GM12878 (cell line): ENCODE results near the gene TNFRSF1B. TPM values are rescaled to one million over a fixed set of nuclear protein-coding genes. Genes with fewer than 3 reads are reported as not detected.

Experiments
- ASH2L ChIP-seq: fragments of 300-600, 200-600 bp; sonication (generic); IDR thresholded peaks from 2 replicates; pipeline ENCODE4 v1.6.1; 2017; ENCODE audit warnings: low read depth, mild to moderate bottlenecking, borderline replicate concordance
- BMI1 ChIP-seq: fragments of 450-650 bp; IDR thresholded peaks from 2 replicates; pipeline ENCODE4 v1.6.1; 2016; ENCODE audit warnings: mild to moderate bottlenecking, moderate library complexity, borderline replicate concordance
- CEBPB ChIP-seq, 2 experiments: fragments of 150-350 bp in 1 of 2; IDR thresholded peaks; 2 replicates each; pipeline ENCODE4 v1.6.1; 2012 to 2014; ENCODE audit warnings: low read depth in 2 of 2, low read length in 2 of 2, borderline replicate concordance in 1 of 2, inconsistent platforms in 1 of 2
- CEBPZ ChIP-seq: fragments of 150-350 bp; IDR thresholded peaks from 2 replicates; pipeline ENCODE4 v1.6.1; 2016; ENCODE audit warnings: low read depth, low read length
- CHD2 ChIP-seq: IDR thresholded peaks from 2 replicates; pipeline ENCODE4 v1.6.1; 2011; ENCODE audit warnings: low read depth, low read length, improper control_type of control experiment, borderline replicate concordance
- E2F4 ChIP-seq: IDR thresholded peaks from 2 replicates; pipeline ENCODE4 v1.6.1; 2012; ENCODE audit warnings: low read depth, low read length, improper control_type of control experiment
- FOXM1 ChIP-seq: IDR thresholded peaks from 2 replicates; pipeline ENCODE4 v1.6.1; 2012; ENCODE audit warnings: low read depth, mild to moderate bottlenecking, inconsistent platforms, low read length, moderate library complexity
- HCFC1 ChIP-seq: fragments of 150-350 bp; IDR thresholded peaks from 2 replicates; pipeline ENCODE4 v1.6.1; 2014; ENCODE audit warnings: low read length
- HDGF ChIP-seq: fragments of 450-650 bp; IDR thresholded peaks from 2 replicates; pipeline ENCODE4 v1.6.1; 2016; ENCODE audit warnings: antibody characterized with exemption
- IKZF1 ChIP-seq: fragments of 450-650 bp; conservative IDR thresholded peaks from 2 replicates; pipeline ENCODE4 v1.6.1; 2017; ENCODE audit warnings: antibody characterized with exemption, mild to moderate bottlenecking
- KLF5 ChIP-seq: fragments of 450-650 bp; IDR thresholded peaks from 2 replicates; pipeline ENCODE4 v1.6.1; 2014; ENCODE audit warnings: mild to moderate bottlenecking; ENCODE audit not compliant: partially characterized antibody
- MTA2 ChIP-seq: fragments of 450-650 bp; IDR thresholded peaks from 2 replicates; pipeline ENCODE4 v1.6.1; 2016; ENCODE audit warnings: low read depth, mild to moderate bottlenecking, moderate library complexity
- NFXL1 ChIP-seq: fragments of 450-650 bp; IDR thresholded peaks from 2 replicates; pipeline ENCODE4 v1.6.1; 2017; ENCODE audit warnings: antibody characterized with exemption, mild to moderate bottlenecking, borderline replicate concordance
- NRF1 ChIP-seq: conservative IDR thresholded peaks from 2 replicates; pipeline ENCODE4 v1.6.1; 2011; ENCODE audit warnings: mild to moderate bottlenecking, low read depth, low read length, improper control_type of control experiment
- POLR2A ChIP-seq: IDR thresholded peaks from 2 replicates; pipeline ENCODE4 v1.6.1; 2011; ENCODE audit warnings: low read depth, mild to moderate bottlenecking, low read length
- POU2F2 ChIP-seq: IDR thresholded peaks from 3 replicates; pipeline ENCODE4 v1.6.1; 2011; ENCODE audit warnings: low read depth, mild to moderate bottlenecking, low read length, borderline replicate concordance
- RB1 ChIP-seq: fragments of 450-650 bp; formaldehyde crosslinking; IDR thresholded peaks from 2 replicates; pipeline ENCODE4 v1.6.1; 2017; ENCODE audit warnings: mild to moderate bottlenecking, borderline replicate concordance
- RBBP5 ChIP-seq: fragments of 200-600 bp; sonication (generic); conservative IDR thresholded peaks from 2 replicates; pipeline ENCODE4 v1.6.1; 2016
- SMARCA5 ChIP-seq: fragments of 450-650 bp; IDR thresholded peaks from 2 replicates; pipeline ENCODE4 v1.6.1; 2017; ENCODE audit warnings: mild to moderate bottlenecking
- TAF1 ChIP-seq: IDR thresholded peaks from 2 replicates; pipeline ENCODE4 v1.6.1; 2011; ENCODE audit warnings: mild to moderate bottlenecking, low read depth, low read length, borderline replicate concordance
- ZBED1 ChIP-seq: IDR thresholded peaks from 2 replicates; pipeline ENCODE4 v1.6.1; 2016; ENCODE audit warnings: borderline replicate concordance
- ZBTB11 ChIP-seq: fragments of 450-650 bp; formaldehyde crosslinking; IDR thresholded peaks from 2 replicates; pipeline ENCODE4 v1.5.0; 2022; ENCODE audit warnings: mild to moderate bottlenecking, missing genetic modification characterization
- polyA plus RNA-seq, 11 experiments: library from polyadenylated mRNA; depleted of rRNA in 4 of 11; unstranded in 6 of 11; stranded (reverse) in 5 of 11; fragments of >200 nt; fragmentation: Nextera tagmentation in 4 of 11; fragmentation: Illumina TruSeq in 1 of 11; extraction: Ambion mirVana in 4 of 11; extraction: Trizol in 1 of 11; gene quantifications; 1 replicate in 1 of 11; 2 replicates in 10 of 11; pipeline versions ENCODE4 v1.2.1 to v1.2.3, GENCODE V29; 2011 to 2016; ENCODE audit warnings: inconsistent platforms in 2 of 11, missing spikeins in 2 of 11, low read depth in 1 of 11
- total RNA-seq, 4 experiments: library from RNA; depleted of rRNA in 3 of 4; stranded (reverse); fragments of >200 nt in 3 of 4; fragmentation: Illumina TruSeq in 1 of 4; extraction: Trizol in 1 of 4; gene quantifications; 2 replicates each; pipeline versions ENCODE4 v1.2.1 to v1.2.3, GENCODE V29; 2013 to 2021

The TNFRSF1B gene
- total and polyA plus RNA-seq, 10 of the 15 experiments (the other 5 are each of a cell fraction or from before 2014, with no cell fraction given) = 10.1 to 87.2 (median 37.3) TPM

- TF ChIP-seq POU2F2 (peak; percentile 41; the same call in 1 of the 3 replicates), ZBTB11 (CRISPR knock-in tag) (no peak), CEBPB (IDR thresholded peaks at IDR 0.05; ENCODE audit: borderline replicate concordance in 1 of 2, low read depth in 2 of 2, low read length in 2 of 2) (no peak), CHD2 (no peak), ASH2L (0 out of 2 replicates have a peak, but pooled peaks have one; percentile 78), HCFC1 (peak; percentile 75), SMARCA5 (peak; percentile 99), MTA2 (no peak), KLF5 (peak; percentile 66), POLR2A (peak; percentile 75), NFXL1 (peak; percentile 87), IKZF1 (peak; percentile 92), BMI1 (no peak), NRF1 (no peak), HDGF (no peak), CEBPZ (peak; percentile 30; the same call in 1 of the 2 replicates), ZBED1 (no peak), TAF1 (peak; percentile 46; the same call in 1 of the 2 replicates), RB1 (peak; percentile 77; the same call in 1 of the 2 replicates), FOXM1 (no peak), RBBP5 (no peak), E2F4 (no peak)
Measured at GRCh38 chr1:12229835-12230548, 63.2 kb downstream of the TNFRSF1B start, which contains the start of gene VPS13D (continued).
